Stimulated activated CD8-positive, alpha-beta memory T cell treated with anti-CD3 and anti-CD28 coated beads, Interleukin-12 subunit alpha, Interleukin-12 subunit beta, amount 100 ng/mL, for 4 hours (primary cell): ENCODE measurements around the gene RGS6.
"Not testable (repeated sequence)": the region's sequence is repeated elsewhere in the genome, so short reads cannot be mapped to it uniquely, and the experiment has no call there.

Experiments used
- DNase-seq: peaks from one replicate; pipeline ENCODE4 v3.0.0-alpha.2; 2020; ENCODE audit warnings: low read depth

The RGS6 gene

GRCh38 chr14:71932229-71932981, at the start of gene RGS6:
TSS of gene RGS6 (plus strand) at chr14:71932429.
- no peak for DNase-seq

GRCh38 chr14:71883094-71883493, 49.1 kb upstream of the RGS6 start:
- DNase-seq, result no peak

- DNase-seq, result no peak
These were observed 46.9 kb upstream of the RGS6 start for GRCh38 chr14:71885301-71885700.

- DNase-seq, result not testable (repeated sequence)
These were observed 44.4 kb upstream of the RGS6 start for GRCh38 chr14:71887802-71888201.

DNA sequence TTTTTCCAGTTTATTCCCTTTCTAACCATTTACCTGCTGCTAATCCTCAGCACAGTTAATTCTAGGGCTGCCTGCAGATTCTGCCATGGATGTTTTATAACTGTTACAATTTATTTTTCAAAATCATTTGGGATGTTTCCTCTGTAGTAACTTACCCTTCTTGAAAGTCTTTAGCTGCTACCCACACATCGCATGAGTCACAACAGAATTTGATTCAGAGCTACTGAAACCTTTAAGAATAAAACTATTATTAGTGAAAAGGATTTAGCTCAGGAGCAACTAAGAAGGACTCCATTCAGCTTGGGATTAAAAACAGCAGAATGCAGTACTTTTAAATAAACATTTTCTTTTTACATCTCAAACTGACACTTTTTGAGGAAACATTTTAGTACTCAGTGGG, 41.7 kb upstream of the RGS6 start:
- no peak for DNase-seq

DNA sequence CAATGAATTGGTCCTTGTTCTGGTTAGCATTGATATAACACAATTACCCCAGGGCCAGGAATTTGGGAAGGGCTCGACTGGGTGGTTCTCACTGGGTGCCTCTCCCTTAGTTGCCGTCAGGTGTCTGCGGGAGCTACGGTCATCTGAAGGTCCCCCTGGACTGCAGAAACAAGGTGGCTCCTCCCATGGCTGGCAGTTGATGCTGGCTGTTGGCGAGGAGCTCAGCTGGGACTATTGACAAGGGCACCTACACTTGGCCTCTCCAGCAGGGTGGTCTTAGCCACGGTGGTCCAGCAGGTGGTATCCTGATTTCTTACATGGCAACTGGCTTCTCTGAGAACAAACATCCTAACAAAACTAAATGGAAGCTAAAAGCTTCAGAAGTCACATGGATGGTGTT, 41.0 kb upstream of the RGS6 start:
- DNase-seq, result no peak

DNA sequence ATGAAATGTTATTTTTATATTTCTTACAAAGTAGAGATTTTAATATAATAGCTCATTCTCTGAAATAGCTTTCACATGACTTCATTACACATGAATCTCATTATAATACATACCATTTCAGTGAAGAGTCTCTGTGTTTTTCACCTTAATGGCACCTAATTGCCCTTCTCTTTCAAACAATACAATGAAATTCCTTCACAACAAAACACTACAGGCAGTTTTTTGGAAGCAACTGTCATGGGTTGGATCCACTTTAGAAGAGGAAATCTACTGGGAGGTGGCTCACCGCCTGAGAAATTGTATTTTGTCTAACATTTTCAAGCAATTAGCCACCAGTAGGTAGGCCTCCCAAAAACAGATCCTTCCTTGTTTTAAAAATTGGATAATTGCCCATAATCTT, 40.3 kb upstream of the RGS6 start:
- DNase-seq, result no peak

DNA sequence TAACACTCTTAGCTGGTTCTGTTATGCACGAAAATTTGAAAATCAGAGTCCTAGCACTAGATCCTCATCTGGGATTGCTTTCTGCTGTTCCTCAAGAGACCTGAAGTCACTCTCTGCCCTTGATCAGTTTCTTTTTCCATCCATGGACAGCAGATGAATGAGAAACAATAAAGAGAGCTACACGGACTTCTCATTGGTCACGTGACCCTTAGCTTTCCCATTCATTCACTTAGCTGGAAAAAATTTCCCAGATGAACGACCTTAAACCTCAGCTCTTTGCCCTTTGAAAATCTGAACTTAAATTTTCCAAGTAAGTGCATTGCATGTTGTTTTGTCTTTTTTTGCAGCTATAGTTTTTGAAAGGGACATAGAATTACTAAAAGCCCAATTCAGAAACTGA, 27.2 kb upstream of the RGS6 start:
- no peak for DNase-seq

GRCh38 chr14:71905860-71906259, 26.4 kb upstream of the RGS6 start:
- DNase-seq, result no peak

DNA sequence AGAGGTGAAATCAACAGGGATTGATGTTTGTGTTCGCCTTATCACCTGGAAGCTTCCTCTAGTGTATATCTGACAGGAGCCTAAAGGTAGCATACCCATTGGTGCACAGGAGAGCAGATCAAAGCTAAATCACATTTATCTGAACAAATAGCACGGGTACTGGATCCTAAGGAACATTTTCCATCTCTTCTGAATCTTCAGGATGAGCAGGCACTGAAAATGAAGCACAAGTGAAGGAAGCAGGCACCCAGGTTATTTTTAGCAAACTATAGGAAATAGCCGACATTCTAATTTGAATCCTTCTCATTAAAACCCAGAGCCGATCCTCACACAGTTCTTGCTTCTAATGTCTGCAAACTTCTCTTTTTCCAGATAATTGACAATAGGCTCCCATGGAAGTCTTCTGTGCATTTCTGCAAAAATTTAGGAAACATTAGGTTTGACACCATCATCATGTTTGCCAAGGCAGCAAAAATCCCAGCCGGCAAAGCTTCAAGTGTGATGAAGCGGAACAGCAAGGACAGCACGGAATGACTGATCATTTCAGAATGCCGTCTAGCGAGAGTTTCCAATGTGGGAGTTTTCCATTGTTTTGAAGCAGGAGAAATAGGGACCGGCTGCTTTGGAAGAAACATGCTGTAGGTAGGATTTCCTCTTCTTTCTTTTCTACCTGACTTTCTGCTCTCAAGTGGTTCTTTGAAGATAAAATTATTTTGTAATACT, 24.3 kb upstream of the RGS6 start:
- DNase-seq, result no peak

GRCh38 chr14:71911669-71912068, 20.6 kb upstream of the RGS6 start:
- no peak for DNase-seq

- DNase-seq, result no peak
These were observed 18.9 kb upstream of the RGS6 start for GRCh38 chr14:71913342-71913741.

DNA sequence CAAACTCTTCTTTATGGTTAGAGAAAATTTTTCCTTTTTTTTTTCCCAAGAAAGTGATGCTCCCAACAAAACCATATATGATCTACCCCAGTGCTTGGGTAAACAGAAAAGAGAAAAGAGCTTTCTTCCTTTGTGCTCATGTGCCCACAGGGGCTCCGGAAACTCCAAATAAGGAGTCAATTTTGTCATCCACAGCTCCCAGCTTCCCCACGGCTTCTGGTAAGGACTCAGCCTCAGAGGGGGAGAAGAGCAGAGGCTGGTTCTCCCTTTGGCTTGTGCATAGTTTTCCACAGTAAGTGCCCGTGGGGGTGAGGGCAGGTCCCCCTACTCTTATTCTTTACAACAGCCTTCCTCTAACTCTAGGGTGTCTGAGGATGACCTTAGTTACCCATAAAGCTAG, 13.3 kb upstream of the RGS6 start:
- DNase-seq, result no peak

DNA sequence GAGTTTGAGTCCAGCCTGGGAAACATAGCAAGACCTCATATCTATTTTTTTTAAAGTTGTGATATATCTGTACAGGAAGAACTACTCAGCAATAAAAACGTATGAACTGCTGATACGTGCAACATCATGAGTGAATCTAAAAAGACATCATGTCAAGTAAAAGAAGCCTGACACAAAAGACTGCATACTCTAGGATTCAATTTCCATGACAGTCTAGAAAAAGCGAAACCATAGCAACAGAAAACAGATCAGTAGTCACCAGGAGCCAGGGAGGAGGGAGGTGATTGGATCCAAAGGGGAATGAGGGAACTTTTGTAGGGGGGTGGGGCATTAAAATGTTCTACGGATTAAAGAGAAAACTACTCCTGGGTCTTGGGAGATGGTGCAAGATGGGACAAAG, 8.7 kb upstream of the RGS6 start:
- no peak for DNase-seq

DNA sequence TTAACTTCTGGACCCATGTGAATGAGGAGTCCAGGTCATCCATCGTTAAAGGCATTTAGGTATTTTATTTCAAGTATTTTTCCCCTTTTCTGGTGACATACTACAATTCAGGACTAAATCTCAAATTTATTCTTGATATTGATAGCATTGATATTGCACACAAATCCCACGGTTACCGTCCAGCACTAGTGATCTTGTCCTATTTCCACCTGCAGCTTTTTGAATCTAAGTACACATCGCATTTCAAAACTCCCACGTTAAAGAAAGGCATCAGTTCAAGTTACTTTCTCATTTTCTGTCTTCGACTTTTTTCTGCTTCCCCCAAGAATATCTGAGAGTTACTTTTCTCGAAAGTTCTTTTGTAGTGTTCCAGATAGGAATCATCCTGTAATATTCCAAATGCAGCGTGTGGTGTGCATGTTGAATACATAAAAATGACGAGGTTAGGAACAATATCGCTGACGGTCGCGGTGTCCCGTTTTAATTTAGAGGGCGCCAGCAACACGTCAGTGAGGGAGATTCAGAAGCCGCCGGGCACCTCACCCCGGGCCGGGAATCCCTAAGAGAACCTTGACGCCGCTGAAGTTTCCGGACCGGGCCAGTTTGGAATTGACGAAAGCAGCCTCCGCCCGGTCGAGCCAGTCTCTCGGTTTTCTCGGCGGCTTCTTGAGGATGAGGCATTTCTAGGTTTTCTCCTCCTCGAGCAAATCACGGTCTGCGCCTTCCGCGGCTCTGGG, 569 bp upstream of the RGS6 start:
- no peak for DNase-seq

DNA sequence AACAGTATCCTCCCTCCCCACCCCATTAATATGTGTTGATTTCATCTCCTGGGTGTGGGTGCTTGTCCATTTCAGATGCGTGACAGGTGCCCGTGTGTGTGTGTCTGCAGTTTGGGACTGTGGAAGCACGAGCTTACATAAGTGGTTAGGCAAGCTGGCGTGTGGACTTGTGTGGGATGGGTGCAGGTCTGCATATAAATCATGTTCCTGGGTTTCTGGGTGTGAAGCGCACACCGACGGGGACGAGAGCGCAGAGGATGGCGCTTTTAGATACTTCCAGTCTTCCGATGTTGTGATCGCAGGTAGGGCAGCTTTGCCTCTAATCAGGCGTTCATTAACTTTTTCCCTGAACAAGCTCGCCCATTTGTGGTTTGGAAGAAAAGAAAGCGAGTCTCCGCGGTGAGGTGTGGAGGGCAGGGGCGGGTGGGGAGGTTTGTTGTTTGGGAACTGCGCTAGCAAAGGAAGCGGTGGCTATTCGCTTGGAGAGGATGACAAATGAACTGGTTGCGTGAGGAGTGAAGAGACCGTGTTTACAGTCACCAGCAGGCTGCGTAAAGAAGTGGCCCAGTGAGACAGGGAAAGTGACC, 865 bp downstream of the RGS6 start:
- DNase-seq, result no peak

DNA sequence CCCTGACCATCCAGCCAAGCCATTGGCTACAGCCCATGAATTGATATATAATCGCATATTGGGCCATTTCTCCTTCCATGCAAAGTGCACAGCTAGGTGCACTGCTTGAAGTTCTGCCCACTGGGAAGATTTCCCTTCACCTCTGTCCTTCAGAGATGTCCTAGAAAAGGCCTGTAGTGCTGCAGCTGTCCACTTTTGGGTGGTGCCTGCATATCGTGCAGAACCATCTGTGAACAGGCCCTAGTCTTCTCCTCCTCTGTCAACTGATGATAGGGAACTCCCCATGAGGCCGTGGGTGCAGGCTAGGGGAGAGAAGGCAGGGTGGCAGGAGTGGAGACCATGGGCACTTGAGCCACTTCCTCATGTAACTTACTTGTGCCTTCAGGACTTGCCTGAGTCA, 6.0 kb downstream of the RGS6 start:
- not testable (repeated sequence) for DNase-seq

DNA sequence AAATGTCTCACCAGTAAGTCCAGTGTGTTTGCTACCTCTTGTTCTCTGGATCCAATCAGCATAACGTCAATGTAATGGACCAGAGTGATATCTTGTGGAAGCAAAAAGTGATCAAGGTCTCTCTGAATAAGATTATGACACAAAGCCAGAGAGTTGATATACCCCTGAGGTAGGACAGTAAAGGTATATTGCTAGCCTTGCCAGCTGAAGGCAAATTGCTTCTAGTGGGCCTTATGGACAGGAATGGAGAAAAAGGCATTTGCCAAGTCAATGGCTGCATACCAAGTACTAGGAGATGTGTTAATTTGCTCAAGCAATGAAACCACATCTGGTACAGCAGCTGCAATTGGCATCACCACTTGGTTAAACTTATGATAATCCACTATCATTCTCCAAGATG, 7.1 kb downstream of the RGS6 start:
- not testable (repeated sequence) for DNase-seq

DNA sequence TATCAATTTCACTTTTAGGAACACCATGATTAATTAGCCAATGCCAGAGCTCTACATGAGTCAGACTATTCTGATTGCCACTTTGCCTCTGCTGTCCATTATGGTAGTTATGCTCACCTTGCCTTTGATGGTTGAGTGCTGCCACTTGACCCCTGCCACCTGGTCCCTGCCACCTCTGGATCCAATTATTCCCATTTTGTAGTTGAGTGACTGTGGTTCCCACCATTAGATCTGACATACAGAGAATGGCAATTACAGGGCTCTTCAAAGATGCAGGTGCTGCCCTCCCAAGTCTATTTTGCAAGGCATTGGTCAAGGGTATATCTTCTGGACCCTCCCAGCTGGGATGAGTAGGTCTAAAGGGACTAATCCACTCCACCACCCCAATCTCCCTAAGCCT, 8.3 kb downstream of the RGS6 start:
- not testable (repeated sequence) for DNase-seq

- not testable (repeated sequence) for DNase-seq
These were observed 9.4 kb downstream of the RGS6 start for GRCh38 chr14:71941616-71942015.

DNA sequence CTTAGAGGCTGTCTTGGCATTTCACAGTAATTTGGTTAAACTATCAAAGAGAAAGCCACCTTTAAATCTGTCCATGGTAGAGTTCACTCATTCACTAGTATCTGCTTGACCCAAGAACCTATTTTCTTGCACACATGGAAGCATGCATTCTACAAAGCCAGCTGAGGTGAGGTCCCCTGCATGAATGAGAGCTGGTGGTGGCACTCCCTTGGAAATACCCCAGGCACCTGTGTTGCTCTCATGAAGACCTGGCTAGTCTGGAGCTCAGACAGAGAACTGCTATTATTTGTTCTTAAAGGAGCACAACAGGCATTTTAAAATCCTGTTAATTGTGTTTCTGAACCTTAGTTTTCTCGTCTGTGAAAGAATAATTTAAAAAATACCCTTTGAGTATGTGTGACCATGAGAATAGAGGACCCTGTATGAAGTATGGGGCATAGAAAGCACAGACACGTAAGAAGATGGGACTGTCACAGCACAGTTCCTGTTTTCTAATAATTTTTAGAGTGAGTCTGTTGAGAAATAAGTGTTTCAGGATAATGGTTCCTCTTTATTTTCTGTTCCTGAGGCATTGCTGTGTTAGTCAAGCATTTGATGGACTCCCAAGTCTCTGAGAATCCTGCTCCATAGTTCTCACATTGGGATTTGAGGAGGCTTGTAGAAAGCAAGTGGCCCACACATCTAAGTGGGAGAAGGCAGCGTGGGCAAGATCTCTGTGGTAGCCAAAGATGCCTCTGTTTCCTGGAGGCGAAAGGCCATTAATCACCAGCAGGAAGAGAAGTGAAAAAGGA, 10.9 kb downstream of the RGS6 start:
- no peak for DNase-seq

- no peak for DNase-seq
These were observed 11.4 kb downstream of the RGS6 start for GRCh38 chr14:71943695-71944018.
